Measurements from ENCODE around the gene REX1BD.
"Not testable (repeated sequence)": the region's sequence is repeated elsewhere in the genome, so short reads cannot be mapped to it uniquely, and the experiment has no call there.

The REX1BD gene

DNA sequence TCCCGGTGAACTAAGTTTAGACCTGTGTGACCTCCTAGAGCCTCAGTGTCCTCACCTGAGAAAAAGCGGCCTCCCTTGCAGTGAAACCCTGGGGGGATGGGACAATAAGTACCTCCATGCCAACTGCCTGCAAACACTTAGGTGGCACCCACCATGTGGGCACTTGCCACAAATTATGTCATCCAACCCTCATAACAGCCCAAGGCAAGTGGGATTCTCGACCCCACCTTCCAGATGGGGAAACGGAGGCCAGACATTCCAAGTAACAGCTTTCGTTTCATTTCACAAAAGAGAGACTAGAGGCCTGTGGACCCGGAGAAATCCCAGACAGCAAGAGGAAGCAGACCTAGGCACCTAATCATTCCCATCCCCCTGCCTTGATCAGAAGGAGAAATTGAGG is 6.9 kb downstream of the REX1BD start:
- H3K9ac ChIP-seq (ENCODE audit: low read depth, low read length), result no peak overlapping the region
- no peak overlapping the region for H3K27ac ChIP-seq (ENCODE audit: low read length)
- H3K27me3 ChIP-seq (ENCODE audit: insufficient read depth, low read length), result peaks cover 42% of the 10 kb centered on the region
- no peak overlapping the region for H3K4me3 ChIP-seq (ENCODE audit: low read length)
- peaks cover 4% of the 10 kb centered on the region; the same call in 1 of the 2 replicates for H3K36me3 ChIP-seq (ENCODE audit: insufficient read depth, low read depth, low read length)
- no peaks in the 10 kb centered on the region for H3K9me3 ChIP-seq (ENCODE audit: insufficient read depth, low read depth, low read length)
- peaks cover 14% of the 10 kb centered on the region; the same call in 1 of the 2 replicates for H3K4me1 ChIP-seq (ENCODE audit: insufficient read depth, low read length)

DNA sequence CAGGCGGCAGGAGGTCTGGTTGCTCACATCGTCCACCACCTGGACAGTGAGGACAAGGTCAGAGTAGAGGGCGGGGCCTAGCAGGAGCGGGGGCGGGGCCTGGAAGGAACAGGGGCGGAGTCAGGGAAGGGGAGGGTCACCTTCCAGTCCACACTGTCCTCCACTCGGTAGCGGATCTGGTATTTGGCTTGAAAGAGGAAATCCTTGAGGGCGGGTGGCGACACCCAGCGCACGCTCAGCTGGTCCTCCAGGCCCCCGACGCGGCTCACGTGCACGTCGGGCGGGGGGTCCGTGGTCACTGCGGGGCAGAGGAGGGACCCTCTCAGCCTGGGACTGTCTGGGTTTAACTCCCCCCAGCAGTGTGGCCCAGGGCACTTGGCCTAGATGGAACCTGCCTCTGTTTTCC is 8.2 kb downstream of the REX1BD start:
- H3K4me1 ChIP-seq (ENCODE audit: insufficient read depth, low read length), result peaks cover 12% of the 10 kb centered on the region; the same call in 1 of the 2 replicates
- peaks cover 54% of the 10 kb centered on the region for H3K27me3 ChIP-seq (ENCODE audit: insufficient read depth, low read length)
- no peak overlapping the region for H3K27ac ChIP-seq (ENCODE audit: low read length)
- no peaks in the 10 kb centered on the region for H3K36me3 ChIP-seq (ENCODE audit: insufficient read depth, low read depth, low read length)
- no peak overlapping the region for H3K9ac ChIP-seq (ENCODE audit: low read depth, low read length)
- no peaks in the 10 kb centered on the region for H3K9me3 ChIP-seq (ENCODE audit: insufficient read depth, low read depth, low read length)
- H3K4me3 ChIP-seq (ENCODE audit: low read length), result no peak overlapping the region

DNA sequence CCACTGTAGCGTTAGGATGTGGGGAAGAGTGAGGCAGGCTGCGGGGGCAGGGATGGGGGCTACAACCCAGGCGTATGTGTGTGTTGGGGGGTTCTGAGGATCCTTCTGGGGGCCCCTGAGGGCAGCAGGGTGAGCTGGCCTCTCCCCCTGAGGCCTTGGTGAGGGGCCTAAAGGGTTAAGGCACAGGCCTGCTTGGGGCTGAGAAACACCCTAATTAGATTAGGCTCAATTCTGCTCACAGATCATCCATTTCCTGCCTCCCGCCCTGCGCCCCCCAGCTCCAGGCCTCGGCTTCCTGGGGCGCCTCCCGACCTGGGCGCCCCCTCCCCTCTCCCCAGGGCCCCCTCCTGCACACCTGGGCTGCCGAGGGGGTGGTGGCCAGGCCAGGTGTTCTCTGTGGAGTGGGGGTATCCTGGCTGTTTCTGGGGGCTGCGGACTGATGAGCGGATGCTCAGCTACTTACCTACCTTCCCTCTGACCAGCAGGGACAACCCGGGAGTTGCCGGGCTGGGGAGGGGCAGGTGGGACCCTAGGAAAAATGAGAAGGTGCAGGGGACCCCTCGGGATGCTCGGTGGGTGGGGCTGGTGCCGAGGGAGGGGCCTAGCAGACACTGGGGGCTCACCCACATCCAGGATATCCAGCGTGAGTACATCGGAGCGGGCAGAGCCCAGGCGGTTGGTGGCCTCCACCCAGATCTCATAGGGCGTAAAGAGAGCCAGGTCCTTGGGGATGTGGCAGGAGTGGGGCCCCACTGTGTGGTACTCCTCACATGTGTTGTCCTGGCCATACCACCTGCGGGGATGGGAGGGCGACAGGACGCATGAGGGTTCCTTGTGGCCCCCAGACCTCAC is 9.4 kb downstream of the REX1BD start:
- peaks cover 12% of the 10 kb centered on the region; the same call in 1 of the 2 replicates for H3K4me1 ChIP-seq (ENCODE audit: insufficient read depth, low read length)
- H3K9me3 ChIP-seq (ENCODE audit: insufficient read depth, low read depth, low read length), result no peaks in the 10 kb centered on the region
- no peaks in the 10 kb centered on the region for H3K36me3 ChIP-seq (ENCODE audit: insufficient read depth, low read depth, low read length)
- no peak overlapping the region for H3K4me3 ChIP-seq (ENCODE audit: low read length)
- no peak overlapping the region for H3K9ac ChIP-seq (ENCODE audit: low read depth, low read length)
- peaks cover 66% of the 10 kb centered on the region for H3K27me3 ChIP-seq (ENCODE audit: insufficient read depth, low read length)
- no peak overlapping the region for H3K27ac ChIP-seq (ENCODE audit: low read length)

DNA sequence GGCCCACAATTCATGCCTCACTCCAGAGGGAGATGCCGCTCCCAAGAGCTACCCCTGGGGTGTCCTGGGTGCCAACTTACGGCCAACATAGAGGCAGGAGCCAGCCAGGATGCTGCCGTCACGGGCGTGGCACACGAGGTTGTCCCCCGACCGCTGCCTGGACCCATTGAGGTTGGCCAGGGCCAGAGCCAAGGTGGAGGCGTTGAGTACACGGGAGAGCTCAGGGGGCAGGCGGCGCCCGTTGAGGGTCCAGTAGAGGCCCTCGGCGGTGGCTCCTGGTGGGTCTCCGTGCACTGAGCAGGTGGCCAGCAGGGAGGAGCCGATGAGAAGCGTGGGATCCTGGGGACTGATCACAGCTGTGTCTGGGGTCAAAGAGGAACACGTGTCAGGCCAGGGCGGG is 10.9 kb downstream of the REX1BD start:
- Histone ChIP-seq H3K27me3 (ENCODE audit: insufficient read depth, low read length) (peaks cover 81% of the 10 kb centered on the region), H3K9ac (ENCODE audit: low read depth, low read length) (no peak overlapping the region), H3K9me3 (ENCODE audit: insufficient read depth, low read depth, low read length) (no peaks in the 10 kb centered on the region), H3K4me1 (ENCODE audit: insufficient read depth, low read length) (peaks cover 12% of the 10 kb centered on the region; the same call in 1 of the 2 replicates), H3K27ac (ENCODE audit: low read length) (no peak overlapping the region), H3K36me3 (ENCODE audit: insufficient read depth, low read depth, low read length) (no peaks in the 10 kb centered on the region), H3K4me3 (ENCODE audit: low read length) (no peak overlapping the region)

DNA sequence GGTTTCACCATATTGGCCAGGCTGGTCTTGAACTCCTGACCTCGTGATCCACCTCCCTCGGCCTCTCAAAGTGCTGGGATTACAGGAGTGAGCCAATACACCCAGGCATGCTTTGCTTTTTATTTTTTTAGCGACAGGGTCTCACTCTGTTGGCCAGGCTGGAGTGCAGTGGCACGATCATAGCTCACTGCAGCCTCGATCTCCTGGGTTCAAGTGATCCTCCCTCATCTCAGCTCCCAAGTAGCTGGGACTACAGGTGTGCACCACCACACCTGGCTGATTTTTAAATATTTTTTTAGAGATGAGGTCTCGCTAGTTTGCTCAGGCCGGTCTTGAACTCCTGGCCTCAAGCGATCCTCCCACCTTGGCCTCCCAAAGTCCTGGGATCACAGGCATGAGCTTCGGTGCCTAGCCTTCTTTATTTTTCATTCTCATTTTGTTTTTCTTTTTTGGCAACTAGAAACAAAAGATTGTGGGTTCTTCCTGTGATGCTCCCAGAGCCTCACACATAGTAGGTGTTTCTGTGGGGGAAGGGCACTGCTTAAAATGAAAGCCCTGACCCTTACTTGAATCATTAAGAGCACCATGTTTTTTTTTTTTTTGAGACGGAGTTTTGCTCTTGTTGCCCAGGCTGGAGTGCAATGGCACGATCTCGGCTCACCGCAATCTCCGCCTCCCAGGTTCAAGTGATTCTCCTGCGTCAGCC is 12.2 kb downstream of the REX1BD start:
- H3K9me3 ChIP-seq (ENCODE audit: insufficient read depth, low read depth, low read length), result not testable (repeated sequence)
- H3K27me3 ChIP-seq (ENCODE audit: insufficient read depth, low read length), result peaks cover 82% of the 10 kb centered on the region

DNA sequence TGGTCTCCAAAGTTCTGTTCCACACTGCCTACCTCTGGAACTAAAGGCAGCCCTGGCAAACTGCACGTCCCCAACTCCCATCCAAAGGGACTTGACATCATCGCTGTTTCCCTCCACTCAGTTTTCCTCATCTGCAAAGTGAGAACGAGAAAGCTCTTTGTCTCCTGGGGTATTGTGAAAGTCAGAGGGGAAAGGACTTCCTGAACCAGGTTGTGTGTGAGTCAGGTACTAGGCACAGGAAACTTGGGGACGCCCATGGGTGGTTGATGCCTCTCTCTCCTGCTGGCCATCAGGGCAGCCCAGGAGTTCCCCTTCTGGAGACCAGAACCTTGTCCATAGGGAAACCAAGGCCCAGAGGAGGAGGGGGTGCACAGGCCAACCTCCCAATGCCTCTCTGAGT is 13.3 kb downstream of the REX1BD start:
- no peaks in the 10 kb centered on the region for H3K36me3 ChIP-seq (ENCODE audit: insufficient read depth, low read depth, low read length)
- H3K9ac ChIP-seq (ENCODE audit: low read depth, low read length), result no peak overlapping the region
- H3K4me3 ChIP-seq (ENCODE audit: low read length), result no peak overlapping the region
- H3K27me3 ChIP-seq (ENCODE audit: insufficient read depth, low read length), result peaks cover 82% of the 10 kb centered on the region
- peaks cover 5% of the 10 kb centered on the region; the same call in 1 of the 2 replicates for H3K4me1 ChIP-seq (ENCODE audit: insufficient read depth, low read length)
- H3K27ac ChIP-seq (ENCODE audit: low read length), result no peak overlapping the region
- H3K9me3 ChIP-seq (ENCODE audit: insufficient read depth, low read depth, low read length), result no peaks in the 10 kb centered on the region

More for the DNA sequence above, 12.2 kb downstream of the REX1BD start:
- not testable (repeated sequence) for H3K36me3 ChIP-seq (ENCODE audit: insufficient read depth, low read depth, low read length); H3K4me3 ChIP-seq (ENCODE audit: low read length); H3K9ac ChIP-seq (ENCODE audit: low read depth, low read length); H3K27ac ChIP-seq (ENCODE audit: low read length); H3K4me1 ChIP-seq (ENCODE audit: insufficient read depth, low read length)

DNA sequence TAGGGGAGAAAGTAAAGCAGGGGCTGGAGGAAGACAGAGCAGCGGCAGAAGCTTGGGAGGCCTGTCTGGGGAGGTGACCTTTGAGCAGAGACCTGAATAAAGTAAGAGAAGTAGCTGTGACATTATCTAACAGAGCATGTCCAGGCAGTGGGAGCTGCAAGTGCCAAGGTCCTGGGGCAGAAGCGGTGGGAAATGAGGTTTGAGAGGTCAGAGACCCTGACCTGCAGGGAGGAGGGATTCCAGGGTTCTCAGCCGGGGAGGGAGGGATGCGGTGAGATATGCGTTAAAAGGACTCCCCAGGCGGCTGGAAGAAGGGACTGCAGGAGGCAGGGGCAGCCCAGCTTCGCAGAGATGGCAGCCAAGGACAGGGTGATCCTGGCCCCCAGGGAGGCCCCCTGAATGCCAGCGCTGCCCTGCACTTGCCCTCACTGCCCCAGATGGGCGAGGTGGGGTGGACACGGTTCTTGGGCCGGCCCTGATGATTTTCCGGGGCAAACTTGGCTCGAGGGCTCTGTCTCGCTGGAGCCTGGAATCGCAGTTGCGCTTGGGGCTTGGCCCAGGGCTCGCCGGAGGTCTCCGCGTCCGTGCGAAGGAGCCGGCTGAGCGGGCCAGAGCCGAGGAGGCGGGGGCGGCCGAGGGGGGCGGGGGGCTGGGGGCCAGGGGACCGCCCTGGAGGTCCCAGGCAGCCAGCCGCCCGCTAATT is 14.8 kb downstream of the REX1BD start:
- Histone ChIP-seq H3K9ac (ENCODE audit: low read depth, low read length) (no peak overlapping the region), H3K36me3 (ENCODE audit: insufficient read depth, low read depth, low read length) (no peaks in the 10 kb centered on the region), H3K27me3 (ENCODE audit: insufficient read depth, low read length) (peaks cover 93% of the 10 kb centered on the region), H3K9me3 (ENCODE audit: insufficient read depth, low read depth, low read length) (no peaks in the 10 kb centered on the region), H3K27ac (ENCODE audit: low read length) (no peak overlapping the region), H3K4me3 (ENCODE audit: low read length) (peak overlapping the region; percentile 42; the same call in 1 of the 2 replicates), H3K4me1 (ENCODE audit: insufficient read depth, low read length) (peaks cover 12% of the 10 kb centered on the region; the same call in 1 of the 2 replicates)

DNA sequence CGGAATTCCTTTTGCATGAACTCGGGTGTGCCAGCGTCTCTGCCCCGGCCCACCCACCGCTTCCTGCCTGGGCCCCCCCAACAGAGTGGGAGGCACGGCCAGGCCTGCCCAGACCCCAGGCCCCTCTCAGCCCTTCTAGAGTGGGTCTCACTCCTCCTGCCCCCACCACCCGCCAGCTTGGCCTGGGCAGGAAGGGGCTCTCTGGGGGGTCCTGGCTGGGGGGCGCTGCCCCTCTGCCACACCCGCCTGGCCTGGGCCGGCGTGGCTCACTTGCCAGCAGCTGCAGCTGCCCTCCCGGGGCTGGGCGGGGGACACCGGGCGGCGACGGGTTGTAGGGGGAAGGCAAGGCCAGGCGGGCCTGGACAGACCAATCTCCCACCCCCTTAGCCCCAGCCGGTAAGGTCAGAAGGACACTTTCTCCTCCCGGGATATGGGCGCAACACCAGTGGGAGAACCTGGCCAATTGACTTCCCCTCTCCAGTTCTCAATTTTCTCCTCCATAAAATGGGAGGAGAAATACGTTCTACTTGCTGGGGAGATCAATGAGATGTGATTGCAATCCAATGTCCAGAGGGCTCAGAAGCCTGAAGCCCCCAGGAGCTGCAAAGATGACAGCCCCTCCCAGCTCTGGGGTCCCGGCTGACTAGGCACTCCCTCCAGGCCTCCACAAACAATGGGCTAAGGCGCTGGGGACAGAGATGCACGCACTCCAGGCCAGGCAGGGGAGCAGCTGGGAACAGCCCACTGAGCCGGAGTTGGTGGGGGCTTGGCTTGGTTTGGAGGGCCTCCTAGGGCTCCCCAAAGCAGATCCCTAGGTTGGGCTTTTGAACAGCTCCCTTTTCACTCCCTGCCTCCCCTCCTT is 15.6 kb downstream of the REX1BD start:
- peaks cover 12% of the 10 kb centered on the region; the same call in 1 of the 2 replicates for H3K4me1 ChIP-seq (ENCODE audit: insufficient read depth, low read length)
- H3K27me3 ChIP-seq (ENCODE audit: insufficient read depth, low read length), result peaks cover 93% of the 10 kb centered on the region
- H3K4me3 ChIP-seq (ENCODE audit: low read length), result no peak overlapping the region; the same call in 1 of the 2 replicates
- H3K9me3 ChIP-seq (ENCODE audit: insufficient read depth, low read depth, low read length), result no peaks in the 10 kb centered on the region
- H3K9ac ChIP-seq (ENCODE audit: low read depth, low read length), result no peak overlapping the region
- no peak overlapping the region for H3K27ac ChIP-seq (ENCODE audit: low read length)
- no peaks in the 10 kb centered on the region for H3K36me3 ChIP-seq (ENCODE audit: insufficient read depth, low read depth, low read length)

DNA sequence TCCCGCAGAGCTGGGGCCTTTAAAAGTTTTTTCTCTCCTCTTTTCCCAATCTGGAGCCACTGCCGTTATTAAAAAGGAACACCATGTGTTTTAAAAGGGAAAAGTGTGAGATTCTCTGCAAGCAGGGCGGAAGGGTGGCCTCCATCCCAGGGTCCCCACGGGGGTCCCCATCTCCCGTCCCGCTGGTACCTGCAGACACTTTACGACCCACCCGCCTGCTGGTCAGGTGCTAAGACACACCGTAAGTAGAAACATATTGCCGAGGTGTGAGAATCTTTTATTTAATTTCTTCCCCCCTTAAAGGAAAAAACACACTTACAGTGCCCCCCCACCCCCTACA is 16.2 kb downstream of the REX1BD start:
- no peak overlapping the region for H3K9ac ChIP-seq (ENCODE audit: low read depth, low read length)
- H3K9me3 ChIP-seq (ENCODE audit: insufficient read depth, low read depth, low read length), result no peaks in the 10 kb centered on the region
- no peak overlapping the region for H3K4me3 ChIP-seq (ENCODE audit: low read length)
- no peaks in the 10 kb centered on the region for H3K36me3 ChIP-seq (ENCODE audit: insufficient read depth, low read depth, low read length)
- H3K4me1 ChIP-seq (ENCODE audit: insufficient read depth, low read length), result peaks cover 15% of the 10 kb centered on the region; the same call in 1 of the 2 replicates
- peaks cover 93% of the 10 kb centered on the region for H3K27me3 ChIP-seq (ENCODE audit: insufficient read depth, low read length)
- H3K27ac ChIP-seq (ENCODE audit: low read length), result no peak overlapping the region

DNA sequence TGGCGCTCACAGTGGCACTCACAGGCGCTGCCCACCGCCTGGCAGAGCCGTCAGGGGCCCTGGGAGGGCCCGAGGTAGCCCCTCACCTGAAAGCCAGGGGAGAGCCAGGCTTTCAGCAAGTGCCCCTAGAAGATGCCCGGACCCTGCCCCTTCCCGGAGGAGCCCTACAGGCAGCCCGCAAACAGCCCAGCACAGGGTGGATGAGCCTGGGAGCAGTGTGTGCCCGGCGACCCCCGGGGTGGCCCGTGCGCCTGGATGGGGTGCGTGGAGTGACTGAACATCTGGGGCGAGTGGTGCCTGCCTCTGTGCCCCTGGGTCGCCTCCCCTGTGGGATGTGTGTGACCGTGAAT is 16.6 kb downstream of the REX1BD start:
- H3K4me3 ChIP-seq (ENCODE audit: low read length), result no peak overlapping the region
- no peak overlapping the region for H3K9ac ChIP-seq (ENCODE audit: low read depth, low read length)
- H3K27ac ChIP-seq (ENCODE audit: low read length), result no peak overlapping the region
- no peaks in the 10 kb centered on the region for H3K36me3 ChIP-seq (ENCODE audit: insufficient read depth, low read depth, low read length)
- H3K9me3 ChIP-seq (ENCODE audit: insufficient read depth, low read depth, low read length), result no peaks in the 10 kb centered on the region
- peaks cover 17% of the 10 kb centered on the region; the same call in 1 of the 2 replicates for H3K4me1 ChIP-seq (ENCODE audit: insufficient read depth, low read length)
- H3K27me3 ChIP-seq (ENCODE audit: insufficient read depth, low read length), result peaks cover 93% of the 10 kb centered on the region

Data from iPS-20b (cell line).